DOHH2 (cell line): ENCODE measurements around the gene ZNF444.
"Not testable (repeated sequence)": the region's sequence is repeated elsewhere in the genome, so short reads cannot be mapped to it uniquely, and the experiment has no call there.

Experiments used
- H3F3A ChIP-seq: fragments of 200-600 bp; sonication (generic), shearing (Covaris generic); 2 replicates; pipeline ENCODE4 v1.6.0; 2016; ENCODE audit warnings: antibody characterized with exemption, mild to moderate bottlenecking; ENCODE audit not compliant: control insufficient read depth, insufficient read depth
- H3K27ac ChIP-seq: fragments of 200-600 bp; sonication (generic); 2 replicates; pipeline ENCODE4 v1.5.1; 2014; ENCODE audit warnings: low read depth, mild to moderate bottlenecking, low read length, moderate library complexity
- H3K27me3 ChIP-seq: fragments of 200-600 bp; sonication (generic); 2 replicates; pipeline ENCODE4 v1.6.1; 2014; ENCODE audit warnings: mild to moderate bottlenecking, low read length, mixed read lengths; ENCODE audit not compliant: control insufficient read depth
- H3K36me3 ChIP-seq: fragments of 200-600 bp; sonication (generic); 2 replicates; pipeline ENCODE4 v1.6.1; 2014; ENCODE audit warnings: mild to moderate bottlenecking, low read length, moderate library complexity, mixed read lengths; ENCODE audit not compliant: control insufficient read depth
- H3K4me1 ChIP-seq: fragments of 200-600 bp; sonication (generic); 2 replicates; pipeline ENCODE4 v1.6.1; 2014; ENCODE audit warnings: mild to moderate bottlenecking, low read length, mixed read lengths; ENCODE audit not compliant: control insufficient read depth
- H3K4me2 ChIP-seq: fragments of 200-600 bp; sonication (generic); 2 replicates; pipeline ENCODE4 v1.6.0; 2014; ENCODE audit warnings: mild to moderate bottlenecking, low read length, moderate library complexity
- H3K4me3 ChIP-seq: fragments of 200-600 bp; sonication (generic); 2 replicates; pipeline ENCODE4 v1.5.1; 2014; ENCODE audit warnings: mild to moderate bottlenecking, low read length, mixed read lengths
- H3K79me2 ChIP-seq: fragments of 200-600 bp; sonication (generic); 2 replicates; pipeline ENCODE4 v1.6.1; 2014; ENCODE audit warnings: mild to moderate bottlenecking, low read length, mixed read lengths; ENCODE audit not compliant: control insufficient read depth
- H3K9me2 ChIP-seq: fragments of 200-600 bp; sonication (generic); replicated peaks from 2 replicates; pipeline ENCODE4 v1.6.1; 2014; ENCODE audit warnings: mild to moderate bottlenecking, low read length, mixed read lengths; ENCODE audit not compliant: control insufficient read depth
- H3K9me3 ChIP-seq: fragments of 200-600 bp; sonication (generic); 2 replicates; pipeline ENCODE4 v1.6.1; 2014; ENCODE audit warnings: antibody characterized with exemption, low read length, mixed read lengths; ENCODE audit not compliant: control insufficient read depth, insufficient read depth
- H4K20me1 ChIP-seq: fragments of 200-600 bp; sonication (generic); 2 replicates; pipeline ENCODE4 v1.6.0; 2014; ENCODE audit warnings: low read depth, mild to moderate bottlenecking, antibody characterized with exemption, low read length, moderate library complexity; ENCODE audit not compliant: control insufficient read depth, insufficient read depth
- CTCF ChIP-seq: fragments of 200-600 bp; sonication (generic); IDR thresholded peaks from one replicate; pipeline ENCODE4 v1.5.1; 2014; ENCODE audit warnings: antibody characterized with exemption, mild to moderate bottlenecking, low read depth, low read length; ENCODE audit not compliant: poor library complexity, severe bottlenecking
- EZH2phosphoT487 ChIP-seq: fragments of 200-600 bp; sonication (generic); IDR thresholded peaks from 2 replicates; pipeline ENCODE4 v1.6.1; 2017; ENCODE audit warnings: borderline replicate concordance, mild to moderate bottlenecking, antibody characterized with exemption, low read length, moderate library complexity, mixed read lengths

The ZNF444 gene

GRCh38 chr19:56147307-56147706 lies 6.2 kb downstream of the ZNF444 start:
- no peaks in the 10 kb centered on the region for H3K9me3 ChIP-seq
- peaks cover 48% of the 10 kb centered on the region for H3K79me2 ChIP-seq
- H3K27ac ChIP-seq, result no peak overlapping the region
- TF ChIP-seq EZH2phosphoT487, result no peak
- no peak for TF ChIP-seq CTCF
- H3K27me3 ChIP-seq, result no peaks in the 10 kb centered on the region
- no peak overlapping the region for H3K4me2 ChIP-seq
- H3K4me3 ChIP-seq, result no peak overlapping the region
- H4K20me1 ChIP-seq, result no peaks in the 10 kb centered on the region
- H3F3A ChIP-seq, result no peaks in the 10 kb centered on the region
- peaks cover 4% of the 10 kb centered on the region for H3K4me1 ChIP-seq
- no peaks in the 10 kb centered on the region for H3K9me2 ChIP-seq
- peaks cover 24% of the 10 kb centered on the region for H3K36me3 ChIP-seq

- Histone ChIP-seq H3K79me2 (peaks cover 46% of the 10 kb centered on the region), H3K4me1 (no peaks in the 10 kb centered on the region), H3K27me3 (no peaks in the 10 kb centered on the region), H3K4me2 (no peak overlapping the region), H3F3A (no peaks in the 10 kb centered on the region), H4K20me1 (no peaks in the 10 kb centered on the region), H3K27ac (no peak overlapping the region), H3K36me3 (peaks cover 24% of the 10 kb centered on the region), H3K9me3 (no peaks in the 10 kb centered on the region), H3K4me3 (no peak overlapping the region), H3K9me2 (no peaks in the 10 kb centered on the region)
- TF ChIP-seq CTCF, result no peak
- TF ChIP-seq EZH2phosphoT487, result no peak
These were observed 7.0 kb downstream of the ZNF444 start for GRCh38 chr19:56148096-56148495.

GRCh38 chr19:56148955-56149655 lies 8.0 kb downstream of the ZNF444 start:
- H3K9me3 ChIP-seq, H3K27ac ChIP-seq, H3K4me2 ChIP-seq, H4K20me1 ChIP-seq, H3K27me3 ChIP-seq, H3F3A ChIP-seq, H3K4me1 ChIP-seq, H3K9me2 ChIP-seq, H3K4me3 ChIP-seq: not testable (repeated sequence)
- Histone ChIP-seq H3K36me3 (peaks cover 24% of the 10 kb centered on the region), H3K79me2 (peaks cover 40% of the 10 kb centered on the region)

- no peak for TF ChIP-seq EZH2phosphoT487
- no peak for TF ChIP-seq CTCF
- Histone ChIP-seq H3K27me3 (no peaks in the 10 kb centered on the region), H3K27ac (no peak overlapping the region), H4K20me1 (no peaks in the 10 kb centered on the region), H3K9me3 (no peaks in the 10 kb centered on the region), H3K4me3 (no peak overlapping the region), H3K4me2 (no peak overlapping the region), H3F3A (no peaks in the 10 kb centered on the region), H3K36me3 (peaks cover 26% of the 10 kb centered on the region), H3K4me1 (no peaks in the 10 kb centered on the region), H3K79me2 (peaks cover 35% of the 10 kb centered on the region), H3K9me2 (no peaks in the 10 kb centered on the region)
These were observed 8.6 kb downstream of the ZNF444 start for GRCh38 chr19:56149656-56150038.
